ENCODE data around the gene BCCIP.

Gene BCCIP

DNA sequence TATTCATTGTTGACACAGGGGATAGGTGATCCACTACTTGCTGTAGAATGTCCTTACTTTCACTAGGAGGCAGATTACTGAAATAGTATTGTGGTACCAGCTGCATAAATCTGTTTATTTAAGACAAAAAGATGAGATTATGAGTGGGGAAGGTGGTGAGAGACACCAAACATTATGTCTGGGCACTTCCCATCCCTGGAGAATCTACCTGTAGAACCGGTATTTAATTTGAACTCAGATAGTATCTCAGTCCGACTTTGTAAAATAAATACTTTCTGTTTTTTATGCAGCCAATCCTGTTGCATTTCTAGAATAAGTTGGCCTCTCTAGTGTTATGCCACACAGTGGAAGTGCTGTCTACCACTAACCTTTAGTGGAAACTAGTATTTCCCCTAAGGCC, 13.4 kb downstream of the BCCIP start:
- TF ChIP-seq, protein P1, sequence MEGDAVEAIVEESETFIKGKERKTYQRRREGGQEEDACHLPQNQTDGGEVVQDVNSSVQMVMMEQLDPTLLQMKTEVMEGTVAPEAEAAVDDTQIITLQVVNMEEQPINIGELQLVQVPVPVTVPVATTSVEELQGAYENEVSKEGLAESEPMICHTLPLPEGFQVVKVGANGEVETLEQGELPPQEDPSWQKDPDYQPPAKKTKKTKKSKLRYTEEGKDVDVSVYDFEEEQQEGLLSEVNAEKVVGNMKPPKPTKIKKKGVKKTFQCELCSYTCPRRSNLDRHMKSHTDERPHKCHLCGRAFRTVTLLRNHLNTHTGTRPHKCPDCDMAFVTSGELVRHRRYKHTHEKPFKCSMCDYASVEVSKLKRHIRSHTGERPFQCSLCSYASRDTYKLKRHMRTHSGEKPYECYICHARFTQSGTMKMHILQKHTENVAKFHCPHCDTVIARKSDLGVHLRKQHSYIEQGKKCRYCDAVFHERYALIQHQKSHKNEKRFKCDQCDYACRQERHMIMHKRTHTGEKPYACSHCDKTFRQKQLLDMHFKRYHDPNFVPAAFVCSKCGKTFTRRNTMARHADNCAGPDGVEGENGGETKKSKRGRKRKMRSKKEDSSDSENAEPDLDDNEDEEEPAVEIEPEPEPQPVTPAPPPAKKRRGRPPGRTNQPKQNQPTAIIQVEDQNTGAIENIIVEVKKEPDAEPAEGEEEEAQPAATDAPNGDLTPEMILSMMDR (IDR thresholded peaks at IDR 0.05; ENCODE audit: insufficient read depth, low read length, missing control alignments), result no peak
- H3K4me3 ChIP-seq (ENCODE audit: low read depth, low read length), result no peak overlapping the region
- CTCF ChIA-PET, result no interaction called here
- POLR2A ChIA-PET, result no interaction called here
- DNase-seq (ENCODE audit: low read depth, low spot score), result no peak

DNA sequence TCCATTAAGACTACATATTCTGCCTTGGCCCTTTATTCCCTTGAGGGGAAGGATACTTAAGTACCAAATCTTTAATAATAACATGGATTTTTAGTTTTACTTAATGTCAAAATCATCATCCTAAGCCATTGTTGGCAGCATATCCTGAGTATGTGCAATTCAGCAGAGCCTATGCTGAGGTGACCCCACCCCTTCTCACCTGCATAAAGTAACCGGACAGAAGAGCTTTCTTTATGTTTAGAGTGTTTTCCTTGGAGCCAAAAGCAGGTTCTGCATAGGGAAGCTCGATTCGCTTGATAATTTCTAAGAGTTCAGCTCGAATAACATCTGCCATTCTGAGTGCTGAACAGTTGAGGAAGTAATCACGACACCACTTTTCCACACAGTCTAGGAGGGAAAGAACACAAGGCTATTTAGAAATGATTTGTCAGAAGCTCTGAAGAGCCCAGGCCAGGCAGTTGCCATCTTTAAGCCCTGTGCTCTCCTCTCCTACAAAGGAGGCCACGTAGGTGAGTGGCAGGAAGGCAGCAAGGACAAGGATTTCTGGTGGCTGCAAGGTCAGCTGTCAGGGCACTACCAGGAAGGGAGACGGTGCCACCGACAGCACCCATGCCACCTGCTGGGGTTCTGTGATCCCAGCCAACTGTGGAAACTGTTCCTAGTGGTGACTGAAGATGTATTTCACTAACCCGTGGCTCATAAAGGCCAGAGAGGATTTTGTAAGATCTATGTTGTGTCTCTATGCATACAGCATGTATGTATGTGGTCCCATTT, 15.6 kb downstream of the BCCIP start:
- DNase-seq (ENCODE audit: low read depth, low spot score), result no peak

DNA sequence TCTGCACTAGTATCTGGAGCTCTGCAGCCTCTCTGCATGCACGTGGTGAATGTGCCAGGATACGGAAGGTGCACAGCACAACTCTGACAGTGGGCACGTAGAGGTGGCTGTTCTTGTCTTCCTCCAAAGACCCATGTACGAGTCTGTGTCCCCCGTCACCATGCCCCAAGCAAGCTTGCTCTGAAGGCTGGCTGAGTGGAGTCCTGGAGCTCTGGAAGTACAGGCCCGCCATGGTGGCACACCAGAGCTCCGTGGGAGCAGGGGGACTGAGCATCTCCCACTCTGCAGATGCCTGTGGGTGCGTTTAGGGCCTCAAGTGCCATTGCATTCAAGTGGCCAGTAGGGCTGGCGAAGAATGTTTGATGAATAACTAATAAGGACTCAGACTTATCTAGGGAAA, 17.1 kb downstream of the BCCIP start:
- no peak overlapping the region for H3K4me3 ChIP-seq (ENCODE audit: low read depth, low read length)
- ChIA-PET CTCF (interaction anchor here (1.0 kb wide), 1 partner anchor 15 kb away, joined by 3 read pairs; no protein-coding TSS in a partner anchor), POLR2A (no interaction called here)
- no peak for DNase-seq (ENCODE audit: low read depth, low spot score)
- TF ChIP-seq, protein P1 (IDR thresholded peaks at IDR 0.05; ENCODE audit: insufficient read depth, low read length, missing control alignments), result no peak

More for the DNA sequence above, 15.6 kb downstream of the BCCIP start:
- no peak overlapping the region for H3K4me3 ChIP-seq (ENCODE audit: low read depth, low read length)
- ChIA-PET CTCF (no interaction called here), POLR2A (no interaction called here)
- TF ChIP-seq, protein P1 (IDR thresholded peaks at IDR 0.05; ENCODE audit: insufficient read depth, low read length, missing control alignments), result no peak

DNA sequence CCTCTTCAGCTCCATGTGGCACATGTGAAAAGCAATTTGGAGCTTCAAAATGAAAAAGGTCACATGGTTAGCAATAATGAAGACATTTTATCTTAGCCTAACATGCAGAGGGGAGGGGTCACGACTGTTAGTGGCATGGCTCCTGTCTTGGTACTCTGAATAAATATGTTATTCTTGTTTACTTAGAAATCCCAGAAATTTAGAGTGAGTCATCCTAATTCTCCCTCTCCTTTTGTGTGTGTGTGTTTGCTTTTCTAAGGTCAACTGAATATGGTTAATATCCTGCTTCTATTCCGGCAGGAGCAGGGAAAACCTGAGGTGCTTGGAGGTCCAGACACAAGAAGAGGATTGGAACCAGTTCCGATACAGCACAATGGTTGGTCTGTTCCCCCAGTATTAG, 17.6 kb downstream of the BCCIP start:
- no peak overlapping the region for H3K4me3 ChIP-seq (ENCODE audit: low read depth, low read length)
- DNase-seq (ENCODE audit: low read depth, low spot score), result no peak
- ChIA-PET CTCF (interaction anchor here (1.0 kb wide), 1 partner anchor 14 kb away, joined by 3 read pairs; no protein-coding TSS in a partner anchor), POLR2A (no interaction called here)
- TF ChIP-seq, protein P1 (IDR thresholded peaks at IDR 0.05; ENCODE audit: insufficient read depth, low read length, missing control alignments), result no peak

DNA sequence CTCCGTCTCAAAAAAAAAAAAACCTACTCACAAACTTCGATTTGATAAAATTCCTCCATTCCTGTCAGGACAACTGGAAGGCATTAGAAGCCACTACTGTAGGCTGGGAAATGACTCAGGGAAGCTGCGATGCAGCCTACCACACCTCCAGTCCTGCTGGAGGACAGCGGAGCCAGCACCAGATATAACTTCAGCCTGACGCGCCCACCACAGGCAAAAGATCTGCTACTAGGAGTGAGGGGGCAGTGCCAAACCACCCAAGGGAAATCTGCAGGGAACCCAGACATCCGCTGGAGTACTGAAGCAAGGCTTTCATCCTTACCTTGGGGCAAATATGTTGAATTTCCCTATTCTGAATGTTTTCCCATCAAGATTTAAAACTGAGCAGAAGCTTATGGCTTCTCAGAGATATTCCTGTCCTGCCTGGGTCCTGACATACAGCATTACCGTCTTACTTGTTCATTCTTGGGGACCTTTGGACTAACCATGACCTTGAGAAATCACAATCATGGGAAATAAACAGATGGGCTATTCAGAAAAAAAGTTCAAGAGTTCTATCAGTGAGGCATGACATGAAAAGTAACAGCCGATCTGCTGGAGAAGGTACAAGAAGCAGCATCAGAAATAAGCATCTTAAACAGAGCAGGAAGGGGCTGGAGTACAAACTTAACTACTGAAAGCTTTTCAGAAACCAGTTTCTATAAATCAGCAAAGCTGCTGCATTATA, 20.4 kb downstream of the BCCIP start:
- CTCF ChIA-PET, result interaction anchor here (1.5 kb wide), 1 partner anchor 19 kb away, joined by 3 read pairs; no protein-coding TSS in a partner anchor
- DNase-seq (ENCODE audit: low read depth, low spot score), result no peak
- no peak overlapping the region for H3K4me3 ChIP-seq (ENCODE audit: low read depth, low read length)
- POLR2A ChIA-PET, result no interaction called here
- TF ChIP-seq, protein P1 (IDR thresholded peaks at IDR 0.05; ENCODE audit: insufficient read depth, low read length, missing control alignments), result no peak

DNA sequence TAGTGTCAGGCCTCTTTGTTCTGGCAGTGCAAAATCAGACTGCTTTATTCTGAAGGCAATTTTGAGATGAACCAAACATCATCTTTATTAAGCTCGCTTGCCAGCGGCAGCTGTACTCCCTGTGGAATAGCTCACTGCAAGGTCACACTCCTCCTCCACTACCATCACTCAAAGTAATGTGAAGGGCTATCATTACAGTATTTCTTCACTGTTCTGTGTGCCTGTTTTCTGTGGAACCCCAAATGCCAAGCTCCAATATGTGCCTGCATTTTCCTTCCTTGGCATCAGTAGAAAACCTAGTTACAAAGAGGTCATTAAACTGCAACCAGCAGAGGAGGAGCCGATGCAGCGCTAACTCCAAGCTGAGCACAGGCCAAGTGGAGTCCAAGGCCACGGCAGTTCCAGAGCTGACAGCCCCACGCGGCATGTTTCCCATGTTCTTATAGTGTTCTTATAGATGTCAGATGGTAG, 21.4 kb downstream of the BCCIP start:
- TF ChIP-seq, protein P1 (IDR thresholded peaks at IDR 0.05; ENCODE audit: insufficient read depth, low read length, missing control alignments), result no peak
- ChIA-PET CTCF (no interaction called here), POLR2A (no interaction called here)
- H3K4me3 ChIP-seq (ENCODE audit: low read depth, low read length), result no peak overlapping the region
- no peak for DNase-seq (ENCODE audit: low read depth, low spot score)
